CD4-positive, CD25-positive, alpha-beta regulatory T cell (primary cell): ENCODE data around the gene VPS45. TPM values are rescaled to one million over a fixed set of nuclear protein-coding genes. Genes with fewer than 3 reads are reported as not detected.
A peak's percentile ranks its signal among the peaks of the same experiment; 100 is the strongest.
"Not testable (repeated sequence)": the region's sequence is repeated elsewhere in the genome, so short reads cannot be mapped to it uniquely, and the experiment has no call there.

Experiments used
- ATAC-seq, 2 donors: fragments of 150-1000 bp; cut with Tn5 transposase; one replicate each; pipeline ENCODE4 v1.10.0; 2021; ENCODE audit warnings: low read depth in 2 of 2, moderate number of reproducible peaks in 2 of 2, moderate library complexity in 1 of 2
- DNase-seq, 3 donors: peaks; one replicate each; pipeline versions ENCODE4 v3.0.0 to v3.0.0-alpha.2; 2012 to 2022; ENCODE audit warnings: mixed read lengths in 1 of 3
- H3K27ac ChIP-seq: one replicate; pipeline ENCODE4 v1.7.0; 2013; ENCODE audit warnings: mild to moderate bottlenecking, low read length; ENCODE audit not compliant: insufficient read depth, poor library complexity, severe bottlenecking
- H3K27me3 ChIP-seq: one replicate; pipeline ENCODE4 v1.7.0; 2013; ENCODE audit warnings: low read length; ENCODE audit not compliant: control insufficient read depth, insufficient read depth
- H3K36me3 ChIP-seq: one replicate; pipeline ENCODE4 v1.7.0; 2013; ENCODE audit warnings: mild to moderate bottlenecking, low read length, moderate library complexity; ENCODE audit not compliant: control insufficient read depth, insufficient read depth
- H3K4me1 ChIP-seq: 2 replicates; pipeline ENCODE4 v1.7.0; 2013; ENCODE audit warnings: mild to moderate bottlenecking, low read length; ENCODE audit not compliant: insufficient read depth, control insufficient read depth, poor library complexity, severe bottlenecking
- H3K4me3 ChIP-seq: one replicate; pipeline ENCODE4 v1.7.0; 2013; ENCODE audit warnings: low read depth, mild to moderate bottlenecking, low read length, moderate library complexity
- H3K9me3 ChIP-seq, 2 experiments: 1 replicate in 1 of 2; 2 replicates in 1 of 2; pipeline ENCODE4 v1.7.0; 2013; ENCODE audit warnings: low read length in 2 of 2, mild to moderate bottlenecking in 1 of 2, moderate library complexity in 1 of 2; ENCODE audit not compliant: control insufficient read depth in 2 of 2
- H3K27ac Mint-ChIP-seq, 3 donors: one replicate each; pipeline ENCODE4 v1.8.0; 2020 to 2022; ENCODE audit warnings: mild to moderate bottlenecking in 3 of 3, mixed read lengths in 3 of 3, moderate library complexity in 2 of 3
- H3K27me3 Mint-ChIP-seq: one replicate; pipeline ENCODE4 v1.8.0; 2022; ENCODE audit warnings: mild to moderate bottlenecking, mixed read lengths
- H3K36me3 Mint-ChIP-seq: one replicate; pipeline ENCODE4 v1.8.0; 2020; ENCODE audit warnings: mixed read lengths
- H3K4me1 Mint-ChIP-seq, 4 donors: one replicate each; pipeline ENCODE4 v1.8.0; 2020 to 2022; ENCODE audit warnings: mixed read lengths in 4 of 4, mild to moderate bottlenecking in 1 of 4
- H3K4me3 Mint-ChIP-seq, 4 donors: one replicate each; pipeline ENCODE4 v1.8.0; 2020 to 2022; ENCODE audit warnings: mild to moderate bottlenecking in 4 of 4, mixed read lengths in 4 of 4, moderate library complexity in 3 of 4
- H3K9me3 Mint-ChIP-seq, 7 donors: one replicate each; pipeline ENCODE4 v1.8.0; 2020 to 2022; ENCODE audit warnings: mixed read lengths in 7 of 7, mild to moderate bottlenecking in 3 of 7, moderate library complexity in 2 of 7
- polyA plus RNA-seq, 4 donors: library from polyadenylated mRNA; unstranded; fragments of 300-500 nt; fragmentation: Illumina TruSeq; gene quantifications; one replicate each; pipeline ENCODE4 v1.2.3, GENCODE V29; 2021
- total RNA-seq: library from RNA; stranded (reverse); gene quantifications from one replicate; pipeline ENCODE4 v1.2.3, GENCODE V29; 2022

The VPS45 gene
- total and polyA plus RNA-seq, 5 donors from 2014 or later: 23.4 to 27.8 (median 26.3) TPM

GRCh38 chr1:150132372-150132771 is 64.8 kb downstream of the VPS45 start:
- no peak for ATAC-seq
- Histone ChIP-seq H3K36me3 (peaks cover 2% of the 10 kb centered on the region), H3K27me3 (no peaks in the 10 kb centered on the region), H3K4me1 (no peaks in the 10 kb centered on the region), H3K9me3 (no peaks in the 10 kb centered on the region), H3K27ac (no peak overlapping the region), H3K4me3 (no peak overlapping the region)
- no peak for DNase-seq
- H3K27ac Mint-ChIP-seq: no peak overlapping the region
- peaks cover 0 to 6% (median under 1%) of the 10 kb centered on the region in 4 donors for H3K4me1 Mint-ChIP-seq
- no peak overlapping the region for H3K4me3 Mint-ChIP-seq
- H3K27me3 Mint-ChIP-seq: no peaks in the 10 kb centered on the region
- peaks cover 3% of the 10 kb centered on the region for H3K36me3 Mint-ChIP-seq
- no peaks in the 10 kb centered on the region for H3K9me3 Mint-ChIP-seq

GRCh38 chr1:150134537-150134936 is 67.0 kb downstream of the VPS45 start:
- Mint-ChIP-seq H3K4me3 (no peak overlapping the region), H3K4me1 (peaks cover 0 to 5% (median under 1%) of the 10 kb centered on the region in 4 donors), H3K36me3 (peaks cover 4% of the 10 kb centered on the region), H3K9me3 (no peaks in the 10 kb centered on the region), H3K27me3 (no peaks in the 10 kb centered on the region), H3K27ac (no peak overlapping the region)
- H3K27me3 ChIP-seq: no peaks in the 10 kb centered on the region
- no peak overlapping the region for H3K27ac ChIP-seq
- H3K4me3 ChIP-seq: no peak overlapping the region
- ATAC-seq (no peak), DNase-seq (no peak)
- no peaks in the 10 kb centered on the region for H3K4me1 ChIP-seq
- no peaks in the 10 kb centered on the region for H3K9me3 ChIP-seq
- H3K36me3 ChIP-seq: peaks cover 2% of the 10 kb centered on the region

- H3K9me3 Mint-ChIP-seq, H3K36me3 Mint-ChIP-seq, ATAC-seq: not testable (repeated sequence)
Observed at GRCh38 chr1:150135400-150135799, 67.8 kb downstream of the VPS45 start.

GRCh38 chr1:150138044-150138443 is 70.5 kb downstream of the VPS45 start:
- Histone ChIP-seq H3K9me3 (no peaks in the 10 kb centered on the region), H3K4me1 (no peaks in the 10 kb centered on the region), H3K27ac (no peak overlapping the region), H3K36me3 (peaks cover 2% of the 10 kb centered on the region), H3K27me3 (no peaks in the 10 kb centered on the region), H3K4me3 (no peak overlapping the region)
- H3K4me3 Mint-ChIP-seq: no peak overlapping the region
- H3K27ac Mint-ChIP-seq: no peak overlapping the region
- H3K36me3 Mint-ChIP-seq: peaks cover 8% of the 10 kb centered on the region
- DNase-seq: no peak
- H3K9me3 Mint-ChIP-seq: no peaks in the 10 kb centered on the region
- H3K4me1 Mint-ChIP-seq: peaks cover 0 to 5% (median 0%) of the 10 kb centered on the region in 4 donors
- no peaks in the 10 kb centered on the region for H3K27me3 Mint-ChIP-seq
- no peak for ATAC-seq

More at GRCh38 chr1:150135400-150135799, 67.8 kb downstream of the VPS45 start:
- not testable (repeated sequence) for H3K27ac ChIP-seq, H3K4me1 Mint-ChIP-seq, H3K9me3 ChIP-seq, H3K27me3 ChIP-seq, H3K4me3 ChIP-seq, H3K27me3 Mint-ChIP-seq, H3K4me3 Mint-ChIP-seq, H3K27ac Mint-ChIP-seq, DNase-seq, H3K36me3 ChIP-seq, H3K4me1 ChIP-seq

- DNase-seq: no peak
- H3K4me3 Mint-ChIP-seq: no peak overlapping the region
- H3K9me3 Mint-ChIP-seq: no peaks in the 10 kb centered on the region
- ATAC-seq: no peak
- H3K4me1 Mint-ChIP-seq: peaks cover 0 to 9% (median 5%) of the 10 kb centered on the region in 4 donors
- H3K27ac ChIP-seq: no peak overlapping the region
- no peaks in the 10 kb centered on the region for H3K4me1 ChIP-seq
- H3K27ac Mint-ChIP-seq: peak overlapping the region in 1 of 3 donors; percentile 27
- H3K9me3 ChIP-seq: no peaks in the 10 kb centered on the region
- H3K27me3 ChIP-seq: no peaks in the 10 kb centered on the region
- no peak overlapping the region for H3K4me3 ChIP-seq
- peaks cover 8% of the 10 kb centered on the region for H3K36me3 Mint-ChIP-seq
- no peaks in the 10 kb centered on the region for H3K27me3 Mint-ChIP-seq
- no peaks in the 10 kb centered on the region for H3K36me3 ChIP-seq
Observed at GRCh38 chr1:150141452-150141851, 73.9 kb downstream of the VPS45 start.

- H3K27me3 ChIP-seq: no peaks in the 10 kb centered on the region
- no peak overlapping the region for H3K27ac Mint-ChIP-seq
- peaks cover 8% of the 10 kb centered on the region for H3K36me3 Mint-ChIP-seq
- H3K9me3 ChIP-seq: no peaks in the 10 kb centered on the region
- H3K4me3 Mint-ChIP-seq: no peak overlapping the region
- DNase-seq (no peak), ATAC-seq (no peak)
- no peaks in the 10 kb centered on the region for H3K9me3 Mint-ChIP-seq
- H3K4me1 Mint-ChIP-seq: peaks cover 0 to 12% (median 10%) of the 10 kb centered on the region in 4 donors
- H3K36me3 ChIP-seq: no peaks in the 10 kb centered on the region
- H3K4me1 ChIP-seq: no peaks in the 10 kb centered on the region
- H3K27ac ChIP-seq: no peak overlapping the region
- H3K27me3 Mint-ChIP-seq: no peaks in the 10 kb centered on the region
- no peak overlapping the region for H3K4me3 ChIP-seq
Observed at GRCh38 chr1:150142083-150142482, 74.5 kb downstream of the VPS45 start.

- ATAC-seq: no peak
- Mint-ChIP-seq H3K4me3 (no peak overlapping the region), H3K27me3 (no peaks in the 10 kb centered on the region), H3K4me1 (peaks cover 15 to 29% (median 16%) of the 10 kb centered on the region in 4 donors), H3K36me3 (peaks cover 4% of the 10 kb centered on the region), H3K9me3 (no peaks in the 10 kb centered on the region), H3K27ac (peak overlapping the region in 2 of 3 donors; percentile 22 to 48)
- no peak for DNase-seq
- Histone ChIP-seq H3K36me3 (no peaks in the 10 kb centered on the region), H3K27me3 (no peaks in the 10 kb centered on the region), H3K27ac (no peak overlapping the region), H3K9me3 (no peaks in the 10 kb centered on the region), H3K4me1 (peaks cover 9% of the 10 kb centered on the region), H3K4me3 (no peak overlapping the region)
Observed at GRCh38 chr1:150144606-150145005, 77.0 kb downstream of the VPS45 start.

GRCh38 chr1:150146016-150146415 is 78.4 kb downstream of the VPS45 start:
- H3K4me1 Mint-ChIP-seq: peaks cover 15 to 30% (median 16%) of the 10 kb centered on the region in 4 donors
- H3K36me3 ChIP-seq, H3K4me3 Mint-ChIP-seq, H3K4me3 ChIP-seq, H3K27me3 ChIP-seq, H3K27me3 Mint-ChIP-seq, H3K27ac ChIP-seq, ATAC-seq, H3K9me3 Mint-ChIP-seq, H3K9me3 ChIP-seq, H3K27ac Mint-ChIP-seq, DNase-seq, H3K36me3 Mint-ChIP-seq: not testable (repeated sequence)
- peaks cover 15% of the 10 kb centered on the region for H3K4me1 ChIP-seq
